Mucosa of stomach (tissue), 1 donor: Measurements from ENCODE around the gene PXK.
"Not testable (repeated sequence)": the region's sequence is repeated elsewhere in the genome, so short reads cannot be mapped to it uniquely, and the experiment has no call there.

Experiments used
- H3K27me3 ChIP-seq: one replicate; pipeline ENCODE4 v1.7.0; 2013; ENCODE audit warnings: mild to moderate bottlenecking, low read length; ENCODE audit not compliant: control insufficient read depth, insufficient read depth
- H3K36me3 ChIP-seq: one replicate; pipeline ENCODE4 v1.7.0; 2013; ENCODE audit warnings: low read length; ENCODE audit not compliant: control insufficient read depth, insufficient read depth
- H3K4me1 ChIP-seq: one replicate; pipeline ENCODE4 v1.7.0; 2013; ENCODE audit warnings: mild to moderate bottlenecking, low read length; ENCODE audit not compliant: control insufficient read depth, insufficient read depth
- H3K4me3 ChIP-seq: one replicate; pipeline ENCODE4 v1.7.0; 2013; ENCODE audit warnings: low read length
- H3K9ac ChIP-seq: one replicate; pipeline ENCODE4 v1.7.0; 2013; ENCODE audit warnings: mild to moderate bottlenecking, low read length, moderate library complexity
- H3K9me3 ChIP-seq: one replicate; pipeline ENCODE4 v1.7.0; 2013; ENCODE audit warnings: mild to moderate bottlenecking, low read length, moderate library complexity; ENCODE audit not compliant: control insufficient read depth
- donor health status: Pancreatic carcinoma.

Gene PXK

GRCh38 chr3:58339146-58339545 lies 6.5 kb downstream of the PXK start:
- H3K4me1 ChIP-seq, H3K27me3 ChIP-seq, H3K9ac ChIP-seq, H3K36me3 ChIP-seq, H3K4me3 ChIP-seq, H3K9me3 ChIP-seq: not testable (repeated sequence)

DNA sequence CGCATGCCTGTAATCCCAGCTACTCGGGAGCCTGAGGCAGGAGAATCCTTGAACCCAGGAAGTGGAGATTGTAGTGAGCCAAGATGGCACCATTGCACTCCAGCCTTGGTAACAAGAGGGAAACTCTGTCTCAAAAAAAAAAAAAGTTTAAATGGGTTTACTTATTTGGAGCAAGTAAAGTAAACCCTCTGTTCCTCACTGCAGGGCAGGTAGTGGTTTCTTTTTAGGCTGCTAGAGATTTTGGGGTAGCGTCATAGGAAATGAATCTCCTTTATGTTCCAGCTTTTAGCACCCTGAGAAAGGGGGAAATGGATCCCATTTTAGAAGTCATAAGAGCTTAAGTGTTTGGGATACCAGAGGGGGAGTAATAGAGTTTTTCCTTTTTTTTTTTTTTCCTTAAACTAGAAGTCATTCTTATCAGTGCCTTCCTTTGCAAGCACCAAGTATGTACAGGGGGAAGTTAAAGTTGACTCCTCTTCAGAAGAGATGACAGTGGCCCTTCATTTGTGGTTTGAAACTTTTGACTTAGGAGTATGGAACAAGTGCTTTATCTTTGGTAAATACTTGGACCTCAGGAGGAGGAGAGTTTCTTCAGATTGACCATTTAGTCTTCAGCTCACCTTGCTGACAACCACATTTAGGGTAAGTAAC lies 8.0 kb downstream of the PXK start:
- Histone ChIP-seq H3K9me3 (no peaks in the 10 kb centered on the region), H3K9ac (no peak overlapping the region), H3K4me1 (peaks cover 3% of the 10 kb centered on the region), H3K27me3 (no peaks in the 10 kb centered on the region), H3K4me3 (no peak overlapping the region), H3K36me3 (no peaks in the 10 kb centered on the region)

DNA sequence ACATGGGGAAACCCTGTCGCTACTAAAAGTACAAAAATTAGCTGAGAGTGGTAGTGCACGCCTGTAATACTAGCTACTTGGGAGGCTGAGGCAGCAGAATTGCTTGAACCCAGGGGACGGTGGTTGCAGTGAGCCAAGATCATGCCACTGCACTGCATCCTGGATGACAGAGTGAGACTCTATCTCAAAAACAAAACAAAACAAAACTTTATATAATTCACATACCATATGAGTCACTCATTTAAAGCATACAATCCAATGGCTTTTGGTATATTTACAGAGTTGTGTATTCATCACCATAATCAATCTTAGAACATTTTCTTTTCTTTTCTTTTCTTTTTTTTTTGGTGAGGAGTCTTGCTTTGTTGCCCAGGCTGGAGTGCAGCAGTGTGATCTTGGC lies 8.7 kb downstream of the PXK start:
- Histone ChIP-seq H3K4me3 (no peak overlapping the region), H3K4me1 (peaks cover 3% of the 10 kb centered on the region), H3K9ac (no peak overlapping the region), H3K27me3 (no peaks in the 10 kb centered on the region), H3K9me3 (no peaks in the 10 kb centered on the region), H3K36me3 (no peaks in the 10 kb centered on the region)

DNA sequence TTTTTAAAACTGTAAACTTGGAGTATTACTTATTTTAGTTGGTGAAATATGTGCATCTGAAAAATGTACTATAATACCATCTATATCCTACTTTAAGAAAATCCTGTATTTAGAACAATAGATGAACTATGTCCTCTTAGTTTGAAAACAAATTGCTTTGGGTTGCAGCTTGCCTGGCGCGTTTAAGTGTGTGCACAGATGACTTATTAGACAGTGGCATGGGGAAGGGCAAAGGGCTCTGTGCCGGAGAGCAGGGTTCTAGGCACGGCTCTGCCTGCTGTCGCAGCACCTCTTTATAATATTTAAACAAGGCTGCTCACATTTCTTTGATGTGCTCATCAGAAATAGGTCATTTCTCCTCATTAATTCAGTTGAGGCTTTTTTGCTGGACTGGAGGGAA lies 10.0 kb downstream of the PXK start:
- H3K27me3 ChIP-seq = no peaks in the 10 kb centered on the region
- peaks cover 3% of the 10 kb centered on the region for H3K4me1 ChIP-seq
- no peak overlapping the region for H3K9ac ChIP-seq
- H3K4me3 ChIP-seq = no peak overlapping the region
- H3K36me3 ChIP-seq = no peaks in the 10 kb centered on the region
- H3K9me3 ChIP-seq = no peaks in the 10 kb centered on the region

- Histone ChIP-seq H3K9ac (no peak overlapping the region), H3K36me3 (no peaks in the 10 kb centered on the region), H3K27me3 (no peaks in the 10 kb centered on the region), H3K4me1 (peaks cover 3% of the 10 kb centered on the region), H3K4me3 (no peak overlapping the region), H3K9me3 (no peaks in the 10 kb centered on the region)
Observed at GRCh38 chr3:58345457-58345856, 12.8 kb downstream of the PXK start.

- no peak overlapping the region for H3K9ac ChIP-seq
- H3K36me3 ChIP-seq = no peaks in the 10 kb centered on the region
- H3K4me3 ChIP-seq = no peak overlapping the region
- peaks cover under 1% of the 10 kb centered on the region for H3K4me1 ChIP-seq
- H3K27me3 ChIP-seq = no peaks in the 10 kb centered on the region
- H3K9me3 ChIP-seq = no peaks in the 10 kb centered on the region
Observed at GRCh38 chr3:58346368-58346767, 13.7 kb downstream of the PXK start.

DNA sequence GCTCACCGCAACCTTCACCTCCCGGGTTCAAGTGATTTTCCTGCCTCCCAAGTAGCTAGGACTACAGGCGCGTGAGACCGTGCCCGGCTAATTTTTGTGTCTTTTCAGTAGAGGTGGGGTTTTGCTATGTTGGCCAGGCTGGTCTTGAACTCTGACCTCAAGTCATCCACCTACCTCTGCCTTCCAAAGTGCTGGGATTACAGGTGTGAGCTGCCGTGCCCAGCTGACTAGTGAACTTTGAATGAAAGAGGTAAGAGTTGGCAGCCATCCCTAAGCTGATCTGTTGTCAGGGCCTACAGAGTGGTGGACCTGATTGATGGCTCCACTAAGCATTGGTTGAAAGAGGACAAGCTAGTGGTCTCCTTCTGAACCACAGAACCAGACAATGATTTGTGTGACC lies 15.3 kb downstream of the PXK start:
- Histone ChIP-seq H3K4me3 (no peak overlapping the region), H3K4me1 (no peaks in the 10 kb centered on the region), H3K9me3 (no peaks in the 10 kb centered on the region), H3K36me3 (no peaks in the 10 kb centered on the region), H3K9ac (no peak overlapping the region), H3K27me3 (no peaks in the 10 kb centered on the region)

DNA sequence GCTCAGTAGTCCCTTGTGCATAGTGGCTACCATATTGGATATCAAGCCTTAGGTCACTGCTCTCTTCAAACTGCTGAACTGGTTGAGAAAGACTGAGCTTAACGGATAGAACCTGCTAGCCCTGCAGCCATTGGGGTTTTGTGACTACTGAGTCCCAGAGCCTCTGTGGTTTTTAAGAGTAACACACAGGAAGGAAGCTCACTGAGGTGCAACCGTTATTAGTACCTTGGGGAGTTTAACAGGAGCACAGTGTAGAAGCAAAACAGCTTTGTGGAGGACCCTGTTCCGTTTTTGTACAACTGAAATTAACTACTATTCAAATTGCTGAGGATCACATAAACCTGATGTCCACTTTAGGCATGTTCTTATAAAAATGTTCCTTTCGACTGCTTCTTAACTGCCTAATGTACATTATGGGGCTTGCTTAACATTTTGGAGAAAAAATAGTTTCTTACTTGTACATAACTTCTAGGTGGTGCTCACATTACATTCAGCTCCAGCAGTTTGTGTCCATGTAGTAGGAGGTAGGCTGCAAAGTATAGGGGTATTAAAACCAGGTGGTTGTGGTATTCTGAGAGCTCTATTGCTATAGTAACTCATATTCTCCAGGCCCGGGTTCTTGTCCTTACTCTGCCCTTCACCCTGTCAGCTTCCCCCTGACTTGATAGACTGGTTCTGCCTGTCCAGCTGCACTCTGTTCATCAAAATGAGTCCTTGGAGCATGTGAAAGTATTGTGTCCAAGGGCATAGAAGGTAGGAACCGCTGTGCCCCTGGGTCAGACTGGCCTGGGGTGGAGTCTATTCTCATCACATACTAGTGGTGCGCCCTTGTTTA lies 17.3 kb downstream of the PXK start:
- Histone ChIP-seq H3K9ac (no peak overlapping the region), H3K9me3 (no peaks in the 10 kb centered on the region), H3K36me3 (no peaks in the 10 kb centered on the region), H3K4me1 (no peaks in the 10 kb centered on the region), H3K27me3 (no peaks in the 10 kb centered on the region), H3K4me3 (no peak overlapping the region)

DNA sequence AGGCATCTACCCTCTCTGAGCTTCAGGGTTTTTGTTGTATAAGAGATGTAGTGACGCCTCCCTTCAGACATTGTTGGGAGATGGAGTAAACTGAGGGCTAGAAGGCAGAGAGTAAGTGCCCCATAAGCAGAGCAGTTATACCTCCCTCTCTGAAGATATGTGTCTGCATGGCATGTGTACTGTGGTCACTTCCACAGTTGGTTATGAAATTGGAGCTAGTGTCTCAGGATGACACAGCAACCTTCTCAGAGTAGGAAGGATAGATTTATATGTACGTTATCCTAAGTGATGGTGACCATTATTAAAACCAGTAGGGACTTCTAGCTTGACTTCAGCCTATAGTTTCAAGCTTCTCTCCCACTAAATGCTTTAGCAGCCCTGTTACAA lies 17.9 kb downstream of the PXK start:
- H3K36me3 ChIP-seq = no peaks in the 10 kb centered on the region
- no peaks in the 10 kb centered on the region for H3K27me3 ChIP-seq
- no peaks in the 10 kb centered on the region for H3K9me3 ChIP-seq
- no peak overlapping the region for H3K9ac ChIP-seq
- no peak overlapping the region for H3K4me3 ChIP-seq
- no peaks in the 10 kb centered on the region for H3K4me1 ChIP-seq

GRCh38 chr3:58351920-58352319 lies 19.2 kb downstream of the PXK start:
- H3K4me3 ChIP-seq = no peak overlapping the region
- H3K36me3 ChIP-seq = no peaks in the 10 kb centered on the region
- no peak overlapping the region for H3K9ac ChIP-seq
- H3K27me3 ChIP-seq = no peaks in the 10 kb centered on the region
- H3K4me1 ChIP-seq = no peaks in the 10 kb centered on the region
- H3K9me3 ChIP-seq = no peaks in the 10 kb centered on the region

DNA sequence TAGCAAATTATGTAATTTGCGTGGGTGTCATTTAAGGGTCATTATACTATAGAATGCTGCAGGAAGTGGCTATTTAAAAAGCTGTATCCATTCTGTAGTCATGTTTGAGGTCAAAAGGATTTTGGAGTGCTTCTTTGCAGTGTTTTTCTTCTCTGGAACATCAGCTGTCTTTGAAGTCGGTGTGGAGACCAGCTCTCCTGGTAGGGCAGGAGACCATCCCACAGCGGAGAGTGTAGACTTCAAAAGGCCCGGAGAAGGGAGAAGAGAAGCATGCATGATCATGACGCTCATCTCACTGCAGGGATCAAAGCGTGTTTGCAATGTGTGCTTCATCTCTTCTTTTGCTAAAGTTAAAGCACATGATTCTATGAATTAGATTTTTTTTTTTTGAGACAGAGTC lies 19.9 kb downstream of the PXK start:
- Histone ChIP-seq H3K9ac (no peak overlapping the region), H3K4me3 (no peak overlapping the region), H3K9me3 (no peaks in the 10 kb centered on the region), H3K4me1 (no peaks in the 10 kb centered on the region), H3K27me3 (no peaks in the 10 kb centered on the region), H3K36me3 (no peaks in the 10 kb centered on the region)

- Histone ChIP-seq H3K4me1 (no peaks in the 10 kb centered on the region), H3K27me3 (no peaks in the 10 kb centered on the region), H3K4me3 (no peak overlapping the region), H3K9ac (no peak overlapping the region), H3K9me3 (no peaks in the 10 kb centered on the region), H3K36me3 (no peaks in the 10 kb centered on the region)
Observed at GRCh38 chr3:58353722-58354553, 21.2 kb downstream of the PXK start.
